ENCODE results near the gene KRT78.

GRCh38 chr12:52874573-52875435 is 26.0 kb upstream of the KRT78 start:
- TF ChIP-seq CTCF (conservative IDR thresholded peaks at IDR 0.05; ENCODE audit: low read depth, low read length) (no peak), EZH2 (IDR thresholded peaks at IDR 0.05; ENCODE audit: borderline replicate concordance, low read depth, low read length, poor library complexity, severe bottlenecking) (no peak)

Data from A673 (cell line).